Measurements from ENCODE around the gene WNT16. TPM values are rescaled to one million over a fixed set of nuclear protein-coding genes. Genes with fewer than 3 reads are reported as not detected.

Gene WNT16
- total and polyA plus RNA-seq, 2 of the 8 experiments (the other 6 are each of a cell fraction or from before 2014, with no cell fraction given) = 0.11 to 0.52 TPM

- no peaks in the 10 kb centered on the region for H3K23me2 ChIP-seq (ENCODE audit: low read depth, low read length)
- no peak overlapping the region for H4K8ac ChIP-seq (ENCODE audit: extremely low read depth, insufficient read depth, low read length)
- no peak overlapping the region for H2BK12ac ChIP-seq (ENCODE audit: low read depth, low read length)
- no peak overlapping the region for H3K4me3 ChIP-seq (ENCODE audit: extremely low read depth in 1 of 4, insufficient read depth in 2 of 4, low read depth in 3 of 4, low read length in 4 of 4)
- no peaks in the 10 kb centered on the region for H3K4me1 ChIP-seq (replicated peaks in 1 of 4; ENCODE audit: control insufficient read depth in 3 of 4, insufficient read depth in 4 of 4, low read length in 3 of 4)
- 98% methylated on average over 2 of the region's 2 CpGs; no CpG with 5 or more reads in 1 of the 2 experiments for WGBS, 2 experiments (ENCODE audit: extremely low coverage in 1 of 2, insufficient coverage in 1 of 2, insufficient read length in 1 of 2, insufficient replicate concordance in 2 of 2, low coverage in 1 of 2, low lambda C conversion rate in 2 of 2, missing lambda C conversion rate in 1 of 2)
- H2BK5ac ChIP-seq (ENCODE audit: low read depth, low read length) = no peak overlapping the region
- FAIRE-seq (no peak), DNase-seq (ENCODE audit: low read depth in 1 of 2, low spot score in 2 of 2) (no peak)
- no peak overlapping the region for H4K5ac ChIP-seq (ENCODE audit: insufficient read length, low read depth, low read length)
- no peaks in the 10 kb centered on the region for H3K27me3 ChIP-seq (replicated peaks in 1 of 4; ENCODE audit: control insufficient read depth in 3 of 4, extremely low read depth in 1 of 4, insufficient read depth in 3 of 4, low read length in 3 of 4)
- H3K36me3 ChIP-seq (ENCODE audit: control insufficient read depth in 2 of 4, insufficient read depth in 4 of 4, low read length in 3 of 4) = peaks cover 0 to 7% (median 5%) of the 10 kb centered on the region in 4 experiments; a peak in 4 of 8 replicates
- H2AFZ ChIP-seq (ENCODE audit: low read length) = no peak overlapping the region
- H3K27ac ChIP-seq (ENCODE audit: low read depth, low read length) = no peak overlapping the region
- H3K9me3 ChIP-seq (ENCODE audit: insufficient read depth in 2 of 2, low read depth in 1 of 2, low read length in 1 of 2) = no peaks in the 10 kb centered on the region
- CTCF ChIA-PET (ENCODE audit: partially characterized antibody) = interaction anchor here (1.0 kb wide), 1 partner anchor 8 kb away, joined by 3 read pairs; no protein-coding TSS in a partner anchor
- H2BK20ac ChIP-seq (ENCODE audit: low read length) = no peak overlapping the region
- H3K4me2 ChIP-seq (ENCODE audit: insufficient read depth in 1 of 2, low read depth in 2 of 2, low read length in 2 of 2) = no peak overlapping the region
- no peaks in the 10 kb centered on the region for H3K79me2 ChIP-seq (ENCODE audit: control insufficient read depth in 1 of 2, insufficient read depth in 2 of 2, low read length in 2 of 2)
- H3K18ac ChIP-seq (ENCODE audit: extremely low read depth, low read length) = no peak overlapping the region
- no peak overlapping the region for H3K14ac ChIP-seq (ENCODE audit: insufficient read length)
- H3K4ac ChIP-seq (replicated peaks; ENCODE audit: insufficient read length, low read depth, low read length) = no peak overlapping the region
- H3K9ac ChIP-seq (replicated peaks in 1 of 4; ENCODE audit: extremely low read depth in 1 of 4, low read depth in 3 of 4, low read length in 3 of 4) = no peak overlapping the region
- H3K23ac ChIP-seq (ENCODE audit: insufficient read length) = no peak overlapping the region
- POLR2A ChIA-PET (ENCODE audit: partially characterized antibody) = no interaction called here
- no peak overlapping the region for H3K56ac ChIP-seq (replicated peaks; ENCODE audit: insufficient read length, low read depth, low read length)
- H2AK5ac ChIP-seq (ENCODE audit: low read depth, low read length) = no peak overlapping the region
- H2BK15ac ChIP-seq (ENCODE audit: low read length) = no peak overlapping the region
- no peak overlapping the region for H4K91ac ChIP-seq (replicated peaks; ENCODE audit: insufficient read length, low read length)
- no peak overlapping the region for H2BK120ac ChIP-seq (replicated peaks; ENCODE audit: low read depth, low read length)
- no peaks in the 10 kb centered on the region for H3K79me1 ChIP-seq (ENCODE audit: low read depth, low read length)
- no peaks in the 10 kb centered on the region for H4K20me1 ChIP-seq (replicated peaks in 1 of 2; ENCODE audit: control insufficient read depth in 1 of 2, insufficient read depth in 2 of 2, low read length in 2 of 2)
- TF ChIP-seq TAF7 (optimal IDR thresholded peaks at IDR 0.05; ENCODE audit: borderline replicate concordance, low read depth, low read length) (no peak), KDM5A (IDR thresholded peaks at IDR 0.05; ENCODE audit: low read length) (no peak), SP1 (IDR thresholded peaks at IDR 0.05; ENCODE audit: low read depth, low read length) (no peak), YY1 (IDR thresholded peaks at IDR 0.05; ENCODE audit: low read depth, low read length) (no peak), CREB1 (IDR thresholded peaks at IDR 0.05) (no peak), EP300 (IDR thresholded peaks at IDR 0.05; ENCODE audit: borderline replicate concordance in 1 of 2, low read depth in 2 of 2, low read length in 2 of 2) (no peak), JUN (IDR thresholded peaks at IDR 0.05; ENCODE audit: low read depth, low read length) (no peak), BRCA1 (IDR thresholded peaks at IDR 0.05; ENCODE audit: low read depth, low read length) (no peak), NRF1 (IDR thresholded peaks at IDR 0.05; ENCODE audit: low read depth, low read length) (no peak), ATF3 (IDR thresholded peaks at IDR 0.05; ENCODE audit: insufficient read depth, low read depth, low read length) (no peak), TBP (IDR thresholded peaks at IDR 0.05; ENCODE audit: low read depth, low read length) (no peak), TAF1 (IDR thresholded peaks at IDR 0.05; ENCODE audit: low read depth, low read length) (no peak), E2F6 (IDR thresholded peaks at IDR 0.05) (no peak), ZNF274 (IDR thresholded peaks at IDR 0.05; ENCODE audit: borderline replicate concordance, extremely low read depth, low read length) (no peak), POU5F1 (IDR thresholded peaks at IDR 0.05; ENCODE audit: low read depth, low read length) (no peak)
Measured at GRCh38 chr7:121344093-121344492, 15.3 kb downstream of the WNT16 start.

Measured in H1 (cell line).